Measurements from ENCODE around the gene POLR3C.
A peak's percentile ranks its signal among the peaks of the same experiment; 100 is the strongest.

- no peak for TF ChIP-seq POLR2A (IDR thresholded peaks at IDR 0.05; ENCODE audit: low read depth, low read length)
- TF ChIP-seq TAF1 (IDR thresholded peaks at IDR 0.05; ENCODE audit: low read depth, low read length) = no peak
- no peak for TF ChIP-seq POLR2AphosphoS5 (IDR thresholded peaks at IDR 0.05; ENCODE audit: low read depth, low read length)
- peak; percentile 57 for TF ChIP-seq SPI1 (IDR thresholded peaks at IDR 0.05; ENCODE audit: low read depth, low read length)
These were observed 19.6 kb upstream of the POLR3C start for GRCh38 chr1:145804235-145805045.

Measured in GM12891 (cell line).